Muscle of arm (tissue), 14 donors: Measurements from ENCODE around the gene DCAF8L1. TPM values are rescaled to one million over a fixed set of nuclear protein-coding genes. Genes with fewer than 3 reads are reported as not detected.
"Not testable (repeated sequence)": the region's sequence is repeated elsewhere in the genome, so short reads cannot be mapped to it uniquely, and the experiment has no call there.

ENCODE experiments used
- DNase-seq: peaks from one replicate; pipeline ENCODE4 v3.0.0-alpha.2; 2013
- long read RNA-seq, 11 donors: transcript quantifications; one replicate each; lab custom pipeline, GENCODE V29; 2026
- polyA plus RNA-seq, 12 donors: library from polyadenylated mRNA; unstranded; fragments of 120-200 nt; gene quantifications; one replicate each; pipeline ENCODE4 v1.2.1, GENCODE V29; 2013; ENCODE audit not compliant: insufficient read length in 12 of 12

DCAF8L1 gene
- polyA plus RNA-seq = not detected
- long read RNA-seq, donor 1 = 0 reads
- long read RNA-seq, donor 2 = 0 reads
- long read RNA-seq, donor 3 = 0 reads
- long read RNA-seq, donor 4 = 0 reads
- long read RNA-seq, donor 5 = 0 reads
- long read RNA-seq, donor 6 = 0 reads
- long read RNA-seq, donor 7 = 0 reads
- long read RNA-seq, donor 8 = 0 reads
- long read RNA-seq, donor 9 = 0 reads
- long read RNA-seq, donor 10 = 0 reads
- long read RNA-seq, donor 11 = 0 reads

DNA sequence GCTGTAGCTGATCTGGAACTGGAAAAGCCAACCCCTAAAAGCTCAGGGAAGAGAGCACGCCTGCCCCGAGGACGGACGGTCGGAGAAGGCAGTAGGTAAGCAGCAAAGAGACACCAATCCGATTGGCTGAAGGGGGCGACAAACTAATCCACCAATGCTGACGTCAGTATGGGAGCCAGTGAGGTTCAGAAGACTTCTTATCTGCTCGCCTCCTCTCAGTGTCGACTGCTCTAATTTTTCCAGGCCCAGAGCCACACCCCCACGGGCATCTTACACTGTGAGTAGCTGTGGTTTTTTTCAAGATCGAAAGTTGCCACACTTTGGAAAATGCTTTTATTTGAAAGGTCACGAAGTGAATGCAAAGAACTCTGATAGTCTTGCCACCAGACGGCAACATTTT lies at the start of gene DCAF8L1:
Gene DCAF8L1 (minus strand): TSS at position 101 of the 400 bp plus-strand sequence. CDS start 115 bp downstream, outside the sequence.
- no peak for DNase-seq

DNA sequence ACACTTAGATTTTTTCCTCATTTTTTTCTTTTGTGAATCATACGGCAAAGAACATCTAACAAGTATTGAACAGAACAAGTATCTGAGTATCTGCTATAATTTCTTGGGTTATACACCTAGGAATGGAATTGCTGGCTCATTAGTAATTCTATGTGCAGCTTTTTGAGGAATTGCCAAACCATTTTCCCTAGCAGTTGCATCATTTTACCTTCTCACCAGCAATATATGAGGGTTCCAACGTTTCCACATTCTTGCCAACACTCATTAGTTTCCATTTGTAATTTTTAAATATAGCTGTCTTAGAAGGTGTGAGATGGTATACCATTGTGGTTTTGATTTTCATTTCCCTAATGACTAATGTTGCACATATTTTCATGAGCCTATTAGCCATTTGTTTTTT lies 41.1 kb upstream of the DCAF8L1 start:
- no peak for DNase-seq

DNA sequence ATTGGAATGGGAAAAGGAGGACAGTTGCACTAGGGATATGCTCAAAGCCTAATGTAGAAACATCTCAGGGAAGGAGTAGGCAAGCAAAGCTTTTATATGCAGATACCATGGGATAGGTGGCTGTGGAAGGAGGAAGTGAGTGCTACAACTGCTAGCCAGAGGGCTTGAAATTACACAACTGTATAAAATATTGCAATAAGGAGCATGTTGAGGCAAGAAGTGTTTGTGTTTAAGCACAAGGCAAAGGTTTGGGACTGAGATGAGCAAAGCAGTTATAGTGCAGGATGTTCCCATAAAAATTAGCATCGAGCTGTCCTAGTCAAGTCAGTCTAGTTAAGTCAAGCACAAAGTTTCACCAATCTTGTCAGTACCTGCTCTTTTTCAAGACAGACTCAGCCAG lies 35.6 kb upstream of the DCAF8L1 start:
- DNase-seq = no peak

DNA sequence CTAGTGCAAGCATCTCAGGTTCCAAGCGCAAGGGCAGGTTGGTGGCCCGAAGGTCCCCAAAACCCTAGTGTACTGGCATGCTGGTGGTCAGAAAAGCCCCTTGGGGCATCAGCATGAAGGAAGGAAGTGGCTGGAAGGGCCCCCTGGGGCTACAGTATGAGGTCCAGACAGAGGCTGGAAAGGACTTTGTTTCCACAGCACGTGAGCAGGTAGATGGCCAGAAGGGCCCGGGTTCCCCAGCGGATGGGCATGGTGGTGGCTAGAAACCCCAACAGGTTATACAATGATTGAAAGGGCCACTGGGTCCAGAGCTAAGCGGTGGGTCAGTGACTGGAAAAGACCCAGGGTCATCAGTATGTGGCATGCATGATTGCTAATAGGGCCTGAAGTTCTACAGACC lies 34.7 kb upstream of the DCAF8L1 start:
- DNase-seq = no peak

DNA sequence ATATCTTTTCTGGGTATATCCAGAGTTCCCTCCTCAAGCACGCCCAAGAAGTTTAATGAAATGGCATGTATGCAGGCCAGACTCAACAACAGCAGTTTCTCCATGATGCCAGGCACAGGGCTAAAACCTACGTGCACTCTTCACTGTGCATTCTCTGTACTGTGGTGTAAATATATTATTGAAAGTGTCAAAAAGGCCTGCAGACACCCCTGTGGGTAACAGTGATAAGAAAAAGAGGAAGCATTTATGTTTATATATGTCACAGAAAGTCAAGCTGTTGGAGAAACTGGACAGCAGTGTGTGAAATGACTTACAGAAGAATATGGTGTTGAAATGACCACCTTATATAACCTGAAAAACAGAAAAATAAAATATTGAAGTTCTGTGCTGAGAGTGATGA lies 29.6 kb upstream of the DCAF8L1 start:
- DNase-seq = no peak

DNA sequence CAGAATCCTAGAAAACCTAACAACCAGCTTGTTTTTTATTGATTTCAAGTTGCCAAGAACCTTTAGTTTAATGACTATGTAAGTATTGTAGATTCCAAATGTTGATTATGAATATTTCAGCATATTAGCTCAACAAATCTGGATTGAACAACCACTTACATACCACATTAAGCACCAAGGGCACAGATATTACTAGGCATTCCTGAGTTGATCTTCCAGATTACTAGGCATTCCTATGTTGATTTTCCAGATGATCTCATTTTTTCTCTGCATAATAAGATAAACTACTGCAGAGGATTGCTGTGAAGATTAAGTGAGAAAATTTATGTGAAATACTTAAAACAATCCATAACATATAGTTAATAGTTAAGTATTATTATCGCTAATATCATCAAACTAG lies 17.4 kb upstream of the DCAF8L1 start:
- DNase-seq = no peak

DNA sequence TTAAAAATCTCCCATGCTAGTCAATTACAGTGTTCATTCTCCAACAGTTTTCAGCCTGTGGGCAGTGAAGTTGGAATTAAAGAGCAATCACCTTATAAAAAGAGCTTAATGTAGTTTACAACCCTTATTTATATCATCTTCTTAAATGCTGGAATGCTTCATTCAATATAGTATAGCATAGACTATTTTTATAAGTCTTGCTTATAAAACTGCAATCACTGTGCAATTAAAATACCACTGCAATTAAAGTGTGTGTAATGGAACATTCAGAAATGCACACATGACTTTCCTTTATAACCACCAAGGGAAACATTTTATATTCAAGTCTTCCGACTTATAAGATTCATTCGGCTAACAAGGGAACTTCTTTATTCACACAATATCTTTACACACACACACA lies 16.4 kb upstream of the DCAF8L1 start:
- no peak for DNase-seq

DNA sequence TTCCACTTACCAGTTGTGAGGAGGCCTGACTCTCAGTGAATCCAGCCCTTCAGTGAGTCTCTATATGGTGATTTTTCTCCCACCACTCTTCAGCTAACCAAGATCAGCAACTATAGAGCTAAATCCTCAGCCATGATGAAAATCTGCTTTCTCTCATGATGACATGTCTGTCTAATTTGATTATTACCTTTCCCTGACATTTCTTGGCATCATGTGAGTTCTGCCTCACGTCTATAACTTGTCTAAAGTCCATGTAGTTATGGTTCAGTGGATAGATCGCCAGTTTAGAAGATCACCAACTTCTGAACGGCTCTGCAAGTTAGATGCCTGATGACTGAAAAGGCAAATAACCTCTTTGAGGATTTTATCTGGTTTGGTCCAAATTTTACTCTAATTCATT lies 14.9 kb upstream of the DCAF8L1 start:
- DNase-seq = no peak

DNA sequence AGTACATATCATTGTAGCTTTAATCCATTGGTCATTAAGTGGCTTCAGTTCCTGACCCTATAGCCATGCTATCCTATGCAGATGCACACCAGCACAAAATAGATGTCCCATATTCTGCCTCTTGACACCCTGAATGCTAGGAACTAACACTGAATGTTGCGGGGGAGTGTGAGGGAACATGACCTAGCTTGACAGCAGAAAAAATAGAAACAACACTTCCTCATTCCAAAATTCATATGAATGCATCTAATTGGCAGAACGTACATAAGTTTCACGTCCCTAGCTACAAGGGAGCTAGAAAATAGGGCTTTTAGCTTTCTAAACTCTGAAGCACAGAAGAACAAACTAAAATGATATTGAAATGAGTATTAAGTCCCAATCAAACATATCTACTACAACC lies 14.4 kb upstream of the DCAF8L1 start:
- DNase-seq = no peak

DNA sequence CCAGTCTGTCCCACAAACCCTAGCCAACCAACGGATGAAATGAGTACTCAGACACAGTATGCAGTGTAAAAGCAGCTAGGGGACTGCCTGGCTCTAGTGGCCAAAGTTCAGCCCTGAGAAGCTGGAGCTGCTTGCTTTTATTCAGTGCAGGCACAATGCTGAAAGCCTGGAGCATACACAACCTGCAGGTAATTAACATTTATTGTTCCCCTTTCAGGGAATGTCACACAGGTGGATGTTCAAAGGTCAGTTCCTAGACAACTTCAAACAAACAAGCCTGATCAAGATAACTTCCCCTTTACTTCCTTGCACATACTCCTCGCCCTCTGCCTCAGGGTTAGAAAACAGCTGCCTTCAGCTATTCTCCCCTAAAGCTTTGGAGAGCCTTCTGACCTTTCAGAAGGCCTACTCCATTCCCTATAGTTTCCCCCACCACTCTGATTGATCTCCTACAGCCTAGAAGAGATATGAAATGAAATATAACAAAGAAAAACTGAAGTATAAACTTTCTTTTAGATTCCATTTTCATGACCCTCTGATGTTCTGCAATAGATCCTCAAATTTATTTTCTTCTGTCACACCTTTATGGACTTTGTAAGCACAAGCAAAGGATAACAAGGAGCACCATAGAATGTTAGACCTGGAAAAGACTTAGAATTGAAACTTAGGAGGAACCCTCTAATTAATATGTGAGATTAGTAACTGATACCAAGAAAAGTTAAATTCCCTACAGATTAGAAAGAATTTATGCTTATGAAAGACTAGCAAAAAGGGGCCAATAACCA lies 6.8 kb upstream of the DCAF8L1 start:
- DNase-seq = no peak

DNA sequence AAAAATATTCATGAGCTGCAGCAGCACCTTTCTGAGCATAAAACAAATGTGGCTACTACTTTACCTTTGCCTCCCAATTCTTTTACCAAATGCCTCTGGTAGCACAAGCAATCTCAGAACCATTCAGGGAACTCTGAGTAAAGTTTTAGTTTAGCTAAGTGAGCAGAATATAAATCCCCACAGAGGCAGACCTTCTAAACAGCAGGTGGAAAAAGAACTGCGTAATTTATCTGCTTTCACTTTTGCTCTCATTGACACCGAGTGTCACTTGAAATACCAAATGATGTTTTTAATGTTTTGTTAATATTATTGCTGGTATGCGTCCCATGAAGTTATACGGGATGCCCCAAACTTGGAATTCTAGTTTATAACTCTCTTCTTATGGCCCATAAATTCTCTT lies 4.3 kb downstream of the DCAF8L1 start:
- not testable (repeated sequence) for DNase-seq

DNA sequence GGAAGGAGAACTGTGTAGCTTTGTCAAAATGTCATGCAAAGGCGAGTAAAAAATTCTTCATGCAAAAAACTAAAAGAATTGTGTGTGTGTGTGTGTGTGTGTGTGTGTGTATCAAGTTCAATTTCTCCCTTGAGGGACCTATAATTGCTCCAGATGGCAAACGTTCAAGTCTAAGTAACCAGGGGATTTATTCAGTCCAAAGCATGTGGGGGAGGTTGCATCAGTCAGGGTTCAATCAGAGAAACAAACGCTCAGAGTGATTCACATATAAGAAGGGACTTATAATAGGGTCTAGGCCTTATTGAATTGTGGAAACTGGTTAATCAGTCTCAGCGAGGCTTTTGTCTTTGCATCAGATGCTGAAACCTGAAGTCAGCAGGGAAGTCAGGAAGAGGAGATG lies 5.0 kb downstream of the DCAF8L1 start:
- no peak for DNase-seq

DNA sequence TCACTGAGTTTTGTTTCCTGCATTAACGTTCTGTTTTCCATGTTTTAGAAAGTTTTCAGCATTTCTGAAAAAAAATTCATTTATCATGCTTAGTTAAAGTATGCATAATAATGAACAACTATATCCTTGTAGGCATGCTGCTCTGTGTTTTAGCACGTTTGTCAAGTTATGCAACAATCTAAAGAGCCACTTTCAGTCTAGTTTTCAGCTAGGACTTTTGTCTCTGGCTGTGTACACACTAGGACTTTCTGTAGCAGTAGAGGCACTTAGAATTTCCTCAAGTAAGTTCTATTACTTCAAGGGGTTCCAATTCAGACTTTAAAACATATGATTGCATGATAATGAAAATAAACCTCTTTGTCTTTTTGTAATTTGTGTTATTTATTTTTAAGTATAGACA lies 12.4 kb downstream of the DCAF8L1 start:
- DNase-seq = no peak

DNA sequence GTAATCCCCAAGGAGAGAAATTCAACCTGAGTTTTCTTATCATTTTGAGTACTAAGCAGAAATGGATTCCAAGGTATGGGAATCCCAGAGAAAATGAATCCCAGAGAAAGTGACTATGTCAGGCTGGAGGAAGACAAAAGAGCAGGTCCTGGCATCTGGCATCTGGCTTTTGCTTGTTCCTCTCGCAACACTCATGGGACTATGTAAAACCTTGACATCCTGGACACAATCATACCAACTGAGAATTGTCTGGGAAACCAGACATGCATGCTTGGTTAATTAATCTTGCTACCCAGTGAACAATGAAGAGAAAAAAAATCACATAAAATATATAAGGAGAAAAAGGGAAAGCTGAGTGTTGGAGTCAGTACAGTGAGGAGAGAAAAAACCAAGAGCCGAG lies 12.9 kb downstream of the DCAF8L1 start:
- DNase-seq = no peak

DNA sequence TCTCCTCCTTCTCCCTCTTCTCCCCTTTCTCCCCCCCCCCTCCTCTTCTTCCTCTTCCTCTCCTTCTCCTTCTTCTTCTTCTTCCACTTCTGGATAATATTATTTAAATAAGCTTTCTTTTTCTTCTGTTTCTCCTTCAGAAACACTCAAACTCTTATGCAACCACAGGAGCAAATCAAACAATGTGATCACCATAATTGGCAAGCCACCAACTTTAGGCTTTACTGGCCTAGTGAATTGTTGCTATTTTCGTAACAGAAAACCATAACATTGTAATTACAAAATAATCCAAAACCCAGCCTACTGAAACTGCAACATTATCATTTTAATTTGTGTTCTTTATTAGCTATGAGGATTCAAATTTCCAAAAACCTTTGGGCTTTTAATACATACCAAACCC lies 14.3 kb downstream of the DCAF8L1 start:
- peak; percentile 6 for DNase-seq

DNA sequence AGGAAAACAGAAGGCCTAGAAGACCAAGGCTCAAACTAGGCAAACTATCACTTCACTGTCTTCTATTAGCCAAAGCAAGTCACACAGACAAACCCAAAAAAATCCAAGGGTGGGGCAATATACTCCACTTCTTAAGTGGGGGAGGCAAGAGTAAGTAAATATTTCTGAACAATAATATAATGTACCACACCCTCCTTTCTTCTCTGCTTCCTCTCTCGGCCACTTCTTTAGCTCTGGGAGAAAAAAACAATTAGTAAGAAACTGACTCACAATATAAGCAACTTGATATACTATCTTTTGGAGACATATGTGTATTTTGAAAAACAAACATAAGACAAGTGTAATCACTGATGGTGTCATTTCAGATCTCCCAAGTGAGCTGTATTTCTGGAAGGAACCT lies 14.8 kb downstream of the DCAF8L1 start:
- DNase-seq = no peak

DNA sequence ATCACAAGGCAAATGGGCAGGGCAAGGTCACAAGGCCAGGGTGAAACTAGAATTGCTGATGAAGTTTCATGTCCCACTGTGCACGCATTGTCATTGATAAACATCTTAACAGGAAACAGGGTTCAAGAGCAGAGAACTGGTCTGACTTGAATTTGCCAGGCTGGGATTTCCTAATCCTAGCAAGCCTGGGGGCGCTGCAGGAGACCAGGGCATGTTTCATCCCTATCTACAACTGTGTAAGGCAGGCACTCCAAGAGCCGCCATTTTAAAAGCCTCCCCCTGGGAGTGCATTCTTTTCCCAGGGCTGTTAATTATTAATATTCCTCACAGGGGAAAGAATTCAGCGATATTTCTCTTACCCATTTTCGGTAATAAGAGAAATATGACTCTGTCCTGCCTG lies 15.9 kb downstream of the DCAF8L1 start:
- not testable (repeated sequence) for DNase-seq

DNA sequence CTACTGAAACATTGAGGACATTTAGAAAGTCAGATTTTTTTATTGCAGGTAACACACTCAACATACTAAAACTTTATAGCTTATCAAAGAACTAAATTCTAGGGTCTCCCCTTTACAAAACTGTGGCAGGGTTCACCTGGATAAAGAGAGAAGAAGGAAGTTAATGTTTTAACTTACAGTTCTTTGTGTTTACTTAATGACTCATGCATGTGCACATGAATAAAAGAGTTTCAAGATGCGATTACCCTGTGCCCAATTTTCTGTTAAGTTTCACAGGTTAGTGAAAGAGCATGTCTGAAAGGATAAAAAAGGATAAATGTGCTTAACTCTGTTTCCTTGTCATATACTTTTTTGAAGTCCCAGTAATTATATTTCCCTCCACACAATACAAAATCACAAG lies 16.8 kb downstream of the DCAF8L1 start:
- no peak for DNase-seq

DNA sequence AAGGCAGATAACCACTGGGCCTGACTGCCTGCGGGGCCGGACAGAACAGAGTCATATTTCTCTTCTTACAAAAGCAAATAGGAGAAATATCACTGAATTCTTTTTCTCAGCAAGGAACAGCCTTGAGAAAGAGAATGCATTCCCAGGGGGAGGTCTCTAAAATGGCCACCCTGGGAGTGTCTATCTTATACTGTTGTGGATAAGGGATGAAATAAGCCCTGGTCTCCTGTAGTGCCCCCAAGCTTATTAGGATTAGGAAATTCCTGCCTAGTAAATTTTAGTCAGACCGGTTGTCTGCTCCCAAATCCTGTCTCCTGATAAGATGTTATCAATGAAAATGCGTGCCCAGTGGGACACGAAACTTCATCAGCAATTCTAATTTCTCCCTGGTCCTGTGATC lies 20.8 kb downstream of the DCAF8L1 start:
- not testable (repeated sequence) for DNase-seq

DNA sequence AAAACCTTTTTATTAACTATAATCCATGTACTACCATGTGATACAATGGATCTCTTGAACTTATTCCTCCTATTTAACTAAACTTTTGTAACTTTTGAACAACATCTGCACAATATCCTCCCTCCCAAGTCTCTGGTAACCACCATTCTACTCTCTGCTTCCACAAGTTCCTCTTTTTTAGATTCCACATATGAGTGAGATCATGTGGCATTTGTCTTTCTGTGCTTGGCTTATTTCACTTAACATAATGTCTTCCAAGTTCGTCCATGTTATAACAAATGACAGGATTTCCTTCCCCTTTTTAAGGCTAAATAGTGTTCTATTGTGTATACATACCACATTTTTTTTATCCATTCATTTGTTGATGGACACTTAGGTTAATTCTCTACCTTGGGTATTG lies 28.1 kb downstream of the DCAF8L1 start:
- DNase-seq = no peak

DNA sequence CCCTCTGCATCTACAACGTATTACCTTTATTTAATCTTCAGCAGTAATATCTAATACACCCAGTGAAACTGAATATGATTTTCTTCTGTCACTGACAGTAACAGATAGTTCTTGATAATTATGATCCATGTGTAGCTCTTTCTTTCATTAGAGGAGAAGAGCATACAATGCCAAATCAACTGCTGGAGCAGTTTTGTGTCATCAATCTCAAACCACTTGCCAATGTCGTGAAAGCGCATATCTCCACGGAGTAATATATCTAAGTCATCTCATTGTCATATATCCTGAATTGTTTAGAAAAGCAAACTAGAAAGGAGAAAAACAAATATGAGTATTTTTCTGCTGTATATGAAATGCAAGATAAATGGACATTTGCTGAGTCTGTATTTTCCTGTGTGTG lies 47.9 kb downstream of the DCAF8L1 start:
- no peak for DNase-seq
